H1 (cell line): ENCODE data around the gene SHPK. TPM values are rescaled to one million over a fixed set of nuclear protein-coding genes. Genes with fewer than 3 reads are reported as not detected.

Source experiments
- CBX8 ChIP-seq: fragments of 300-800, 300-1000 bp; sonication (generic); IDR thresholded peaks from 2 replicates; pipeline ENCODE4 v1.7.1; 2016; ENCODE audit warnings: low read depth, low read length, borderline replicate concordance
- E2F6 ChIP-seq: IDR thresholded peaks from 2 replicates; pipeline ENCODE4 v1.6.1; 2012; ENCODE audit warnings: inconsistent platforms
- POLR2A ChIP-seq, 2 experiments: IDR thresholded peaks; 1 replicate in 1 of 2; 2 replicates in 1 of 2; pipeline ENCODE4 v1.6.1; 2011; ENCODE audit warnings: low read depth in 2 of 2, low read length in 2 of 2, mild to moderate bottlenecking in 2 of 2; ENCODE audit errors: control extremely low read depth in 1 of 2
- RNF2 ChIP-seq: fragments of 200-900, 300-1000 bp; sonication (generic); IDR thresholded peaks from 2 replicates; pipeline ENCODE4 v1.7.1; 2016; ENCODE audit warnings: borderline replicate concordance, low read depth, mild to moderate bottlenecking, antibody characterized with exemption, low read length; ENCODE audit not compliant: poor library complexity, severe bottlenecking; ENCODE audit errors: missing control alignments
- polyA plus RNA-seq, 7 experiments: library from polyadenylated mRNA; depleted of rRNA in 3 of 7; stranded (reverse) in 5 of 7; unstranded in 2 of 7; fragments of >200 nt in 5 of 7; fragments of 200-250 nt in 2 of 7; gene quantifications; 1 replicate in 5 of 7; 2 replicates in 1 of 7; 4 replicates in 1 of 7; pipeline versions ENCODE4 v1.2.1 to v1.2.3, GENCODE V29; 2011 to 2013; ENCODE audit warnings: missing spikeins in 2 of 7, mixed read lengths in 2 of 7
- total RNA-seq: library from RNA; stranded (reverse); fragmentation: NEBNext Ultra II Directional; extraction: Animal tissue kit (Norgen Biotek cat#: 25700); gene quantifications from 2 replicates; pipeline ENCODE4 v1.2.1, GENCODE V29; 2021

Gene SHPK
- total and polyA plus RNA-seq, 2 of the 8 experiments (the other 6 are each of a cell fraction or from before 2014, with no cell fraction given): 28.6 to 36.7 TPM

GRCh38 chr17:3643889-3644349, 7.9 kb upstream of the SHPK start (continued):
- TF ChIP-seq RNF2: no peak
- TF ChIP-seq E2F6: no peak
- no peak for TF ChIP-seq CBX8
- no peak for TF ChIP-seq POLR2A (IDR thresholded peaks at IDR 0.05; ENCODE audit: control extremely low read depth in 1 of 2, low read depth in 2 of 2, low read length in 2 of 2)
